Thyroid gland (tissue), 4 donors: Measurements from ENCODE around the gene NTRK2. TPM values are rescaled to one million over a fixed set of nuclear protein-coding genes. Genes with fewer than 3 reads are reported as not detected.

Experiments
- DNase-seq, 2 donors: peaks; one replicate each; pipeline ENCODE4 v3.0.0-alpha.2; 2019
- H3K27ac ChIP-seq, 3 donors: fragments of 200-600 bp; sonication (generic); 1 replicate in 2 of 3; 2 replicates in 1 of 3; pipeline ENCODE4 v1.5.1; 2016 to 2019; ENCODE audit warnings: mild to moderate bottlenecking in 1 of 3, moderate library complexity in 1 of 3
- H3K27me3 ChIP-seq: fragments of 200-600 bp; sonication (generic); one replicate; pipeline ENCODE4 v1.5.1; 2019
- H3K36me3 ChIP-seq, 2 donors: fragments of 200-600 bp; sonication (generic); one replicate each; pipeline ENCODE4 v1.5.1; 2016 to 2019
- H3K4me1 ChIP-seq, 2 donors: fragments of 200-600 bp; sonication (generic); one replicate each; pipeline ENCODE4 v1.5.1; 2017 to 2019
- H3K4me3 ChIP-seq, 3 donors: fragments of 200-600 bp; sonication (generic); replicated peaks in 1 of 3; 1 replicate in 2 of 3; 2 replicates in 1 of 3; pipeline ENCODE4 v1.5.1; 2016; ENCODE audit warnings: mild to moderate bottlenecking in 1 of 3
- H3K9me3 ChIP-seq: fragments of 200-600 bp; sonication (generic); one replicate; pipeline ENCODE4 v1.5.1; 2017
- CTCF ChIP-seq, 6 experiments: fragments of 200-600 bp in 3 of 6; fragments of 450-650 bp in 3 of 6; sonication (generic) in 3 of 6; IDR thresholded peaks; one replicate each; pipeline ENCODE4 v1.5.1; 2016 to 2019; ENCODE audit warnings: antibody characterized with exemption in 6 of 6, mild to moderate bottlenecking in 2 of 6, inconsistent platforms in 1 of 6, moderate library complexity in 1 of 6
- POLR2A ChIP-seq, 2 donors: fragments of 450-650 bp; IDR thresholded peaks; one replicate each; pipeline ENCODE4 v1.6.1; 2017; ENCODE audit warnings: antibody characterized with exemption in 2 of 2, mild to moderate bottlenecking in 2 of 2, moderate library complexity in 1 of 2
- WGBS, 2 donors: methylation state at CpG; one replicate each; pipeline ENCODE4 v1.1.5; 2017; 5-methylcytosine and 5-hydroxymethylcytosine counted together
- intact Hi-C: fragments of 100-400 bp; cut with DNase I; formaldehyde crosslinking; loops from one replicate; pipeline ENCODE4 v1.15.1; 2023
- total RNA-seq, 4 donors: library from RNA; depleted of rRNA; stranded (reverse); fragments of >200 nt; gene quantifications; one replicate each; pipeline ENCODE4 v1.2.3, GENCODE V29; 2016

Gene NTRK2
- total RNA-seq, 4 donors from 2014 or later: 92.0 to 186 (median 142) TPM

DNA sequence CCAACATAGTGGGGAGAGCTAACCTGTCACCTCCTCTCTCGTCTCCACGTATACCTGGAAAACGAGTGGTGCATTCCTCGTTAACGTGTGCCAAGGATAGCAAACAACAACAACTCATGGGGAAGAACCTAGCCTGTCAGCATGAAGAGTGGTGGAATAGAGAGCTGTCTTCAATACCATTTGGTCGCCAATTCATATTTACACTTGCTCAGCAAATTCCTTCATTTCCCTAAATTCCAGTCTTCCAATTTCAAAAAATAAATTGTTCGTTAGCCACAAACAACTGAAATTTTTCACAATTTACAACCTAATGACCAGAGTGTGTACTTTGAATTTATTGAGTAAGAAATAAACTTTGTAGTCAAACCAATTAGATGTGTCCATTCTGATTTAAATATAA lies 344.8 kb downstream of the NTRK2 start:
- TF ChIP-seq CTCF (IDR thresholded peaks at IDR 0.05) (no peak), POLR2A (IDR thresholded peaks at IDR 0.05) (no peak)
- intact Hi-C loops: no loop called here

GRCh38 chr9:85016384-85017006 lies 347.0 kb downstream of the NTRK2 start:
- intact Hi-C loops: no loop called here
- TF ChIP-seq CTCF (IDR thresholded peaks at IDR 0.05): no peak
- TF ChIP-seq POLR2A (IDR thresholded peaks at IDR 0.05): no peak
- DNase-seq: no peak
- Histone ChIP-seq H3K27me3 (no peaks in the 10 kb centered on the region), H3K36me3 (no peaks in the 10 kb centered on the region), H3K4me1 (no peaks in the 10 kb centered on the region), H3K4me3 (no peak overlapping the region), H3K9me3 (no peaks in the 10 kb centered on the region), H3K27ac (no peak overlapping the region)
- WGBS, 2 donors: 52 to 54% methylated on average over 3 of the region's 3 CpGs

More for the DNA sequence above, 344.8 kb downstream of the NTRK2 start:
- WGBS, 2 donors: 85 to 91% methylated on average over 7 of the region's 7 CpGs
- H3K27me3 ChIP-seq: no peaks in the 10 kb centered on the region
- no peaks in the 10 kb centered on the region for H3K4me1 ChIP-seq
- no peak overlapping the region for H3K27ac ChIP-seq
- H3K4me3 ChIP-seq: no peak overlapping the region
- no peaks in the 10 kb centered on the region for H3K9me3 ChIP-seq
- no peaks in the 10 kb centered on the region for H3K36me3 ChIP-seq
- no peak for DNase-seq

- WGBS, 2 donors: 85 to 89% methylated on average over 2 of the region's 2 CpGs
- intact Hi-C loops: no loop called here
- Histone ChIP-seq H3K4me1 (no peaks in the 10 kb centered on the region), H3K9me3 (no peaks in the 10 kb centered on the region), H3K36me3 (no peaks in the 10 kb centered on the region), H3K27ac (no peak overlapping the region), H3K4me3 (no peak overlapping the region), H3K27me3 (no peaks in the 10 kb centered on the region)
- TF ChIP-seq CTCF (IDR thresholded peaks at IDR 0.05): no peak
- DNase-seq: no peak
Measured at GRCh38 chr9:85020791-85021190, 351.3 kb downstream of the NTRK2 start.

- Histone ChIP-seq H3K27ac (no peak overlapping the region), H3K36me3 (no peaks in the 10 kb centered on the region), H3K4me1 (no peaks in the 10 kb centered on the region), H3K9me3 (no peaks in the 10 kb centered on the region), H3K27me3 (no peaks in the 10 kb centered on the region), H3K4me3 (no peak overlapping the region)
- 91 to 93% methylated on average over 4 of the region's 4 CpGs for WGBS, 2 donors
- intact Hi-C loops: no loop called here
- DNase-seq: no peak
- TF ChIP-seq POLR2A (IDR thresholded peaks at IDR 0.05) (no peak), CTCF (IDR thresholded peaks at IDR 0.05) (no peak)
Measured at GRCh38 chr9:85021686-85022085, 352.2 kb downstream of the NTRK2 start.

GRCh38 chr9:85024374-85024773 lies 354.8 kb downstream of the NTRK2 start:
- H3K9me3 ChIP-seq: no peaks in the 10 kb centered on the region
- H3K4me3 ChIP-seq: no peak overlapping the region
- no peak overlapping the region for H3K27ac ChIP-seq
- 26 to 28% methylated on average over 3 of the region's 3 CpGs for WGBS, 2 donors
- intact Hi-C loops: no loop called here
- TF ChIP-seq POLR2A (IDR thresholded peaks at IDR 0.05): no peak
- TF ChIP-seq CTCF (IDR thresholded peaks at IDR 0.05): peak in 2 of 6 experiments; percentile 12 to 17
- H3K4me1 ChIP-seq: no peaks in the 10 kb centered on the region
- H3K27me3 ChIP-seq: no peaks in the 10 kb centered on the region
- no peaks in the 10 kb centered on the region for H3K36me3 ChIP-seq
- no peak for DNase-seq
